SU-DHL-6 (cell line): Measurements from ENCODE around the gene PRICKLE1.

Experiments used
- CTCF ChIP-seq: fragments of 200-600 bp; sonication (generic); IDR thresholded peaks from one replicate; pipeline ENCODE4 v1.5.1; 2017; ENCODE audit warnings: antibody characterized with exemption, mild to moderate bottlenecking, low read length, moderate library complexity; ENCODE audit not compliant: insufficient read depth, poor library complexity, severe bottlenecking
- EZH2phosphoT487 ChIP-seq: fragments of 200-600 bp; sonication (generic), shearing (Covaris generic); conservative IDR thresholded peaks from 2 replicates; pipeline ENCODE4 v1.6.1; 2018; ENCODE audit warnings: mild to moderate bottlenecking, antibody characterized with exemption, low read length, moderate library complexity, mixed read lengths

- TF ChIP-seq CTCF, result no peak
- no peak for TF ChIP-seq EZH2phosphoT487
Measured at GRCh38 chr12:42426746-42427145, 162.8 kb downstream of the PRICKLE1 start.
